H1 (cell line): ENCODE measurements around the gene ECT2L. TPM values are rescaled to one million over a fixed set of nuclear protein-coding genes. Genes with fewer than 3 reads are reported as not detected.

ENCODE experiments used
- CTCF ChIA-PET: fragments of 300-600 bp; sonication (Branson Sonifier 250); formaldehyde crosslinking; loops from one replicate; lab custom pipeline; 2021; ENCODE audit not compliant: partially characterized antibody; lab: Charles Lee
- POLR2A ChIA-PET: fragments of 300-600 bp; sonication (Branson Sonifier 250); formaldehyde crosslinking; loops from one replicate; lab custom pipeline; 2021; ENCODE audit warnings: inconsistent platforms; ENCODE audit not compliant: partially characterized antibody; lab: Charles Lee
- DNase-seq, 2 experiments: peaks; one replicate each; pipeline versions ENCODE4 v3.0.0 to v3.0.0-alpha.2; 2010 to 2022; ENCODE audit warnings: low spot score in 2 of 2, low read depth in 1 of 2, mixed read lengths in 1 of 2
- FAIRE-seq: peaks from 2 replicates; lab custom pipeline; 2011; peaks lifted over from hg19 to GRCh38; lab: Jason Lieb, UNC
- H2AFZ ChIP-seq: 2 replicates; pipeline ENCODE4 v1.8.1; 2012; ENCODE audit warnings: low read length, inconsistent platforms
- H2AK5ac ChIP-seq: 2 replicates; pipeline ENCODE4 v1.6.1; 2013; ENCODE audit warnings: low read depth, low read length
- H2BK120ac ChIP-seq: replicated peaks from 2 replicates; pipeline ENCODE3; 2013; ENCODE audit warnings: low read depth, low read length, inconsistent platforms
- H2BK12ac ChIP-seq: 2 replicates; pipeline ENCODE4 v1.6.1; 2013; ENCODE audit warnings: low read depth, low read length
- H2BK15ac ChIP-seq: 2 replicates; pipeline ENCODE4 v1.6.1; 2013; ENCODE audit warnings: low read length
- H2BK20ac ChIP-seq: 2 replicates; pipeline ENCODE4 v1.6.1; 2013; ENCODE audit warnings: low read length
- H2BK5ac ChIP-seq: 2 replicates; pipeline ENCODE4 v1.6.1; 2013; ENCODE audit warnings: low read depth, low read length
- H3K14ac ChIP-seq: 2 replicates; pipeline ENCODE4 v1.6.1; 2013; ENCODE audit warnings: inconsistent platforms; ENCODE audit not compliant: insufficient read length
- H3K18ac ChIP-seq: 2 replicates; pipeline ENCODE4 v1.6.1; 2013; ENCODE audit warnings: low read length; ENCODE audit errors: extremely low read depth
- H3K23ac ChIP-seq: 2 replicates; pipeline ENCODE4 v1.6.1; 2013; ENCODE audit warnings: inconsistent platforms; ENCODE audit not compliant: insufficient read length
- H3K23me2 ChIP-seq: 2 replicates; pipeline ENCODE4 v1.6.1; 2013; ENCODE audit warnings: low read depth, low read length
- H3K27ac ChIP-seq: 2 replicates; pipeline ENCODE4 v1.6.1; 2011; ENCODE audit warnings: low read depth, low read length, inconsistent platforms
- H3K27me3 ChIP-seq, 4 experiments: replicated peaks in 1 of 4; 1 replicate in 1 of 4; 2 replicates in 3 of 4; pipeline versions ENCODE4 v1.6.1 to v1.8.1; 2011 to 2013; ENCODE audit warnings: low read length in 3 of 4, mild to moderate bottlenecking in 3 of 4, inconsistent platforms in 2 of 4, mixed read lengths in 2 of 4, moderate library complexity in 1 of 4; ENCODE audit not compliant: control insufficient read depth in 3 of 4, insufficient read depth in 3 of 4; ENCODE audit errors: extremely low read depth in 1 of 4
- H3K36me3 ChIP-seq, 4 experiments: 2 replicates each; pipeline versions ENCODE4 v1.6.1 to v1.8.1; 2011 to 2013; ENCODE audit warnings: mild to moderate bottlenecking in 4 of 4, low read length in 3 of 4, moderate library complexity in 2 of 4, control low read depth in 1 of 4, inconsistent platforms in 1 of 4; ENCODE audit not compliant: insufficient read depth in 4 of 4, control insufficient read depth in 2 of 4
- H3K4ac ChIP-seq: replicated peaks from 2 replicates; pipeline ENCODE3; 2013; ENCODE audit warnings: low read length, low read depth, mixed read lengths, inconsistent platforms; ENCODE audit not compliant: insufficient read length
- H3K4me1 ChIP-seq, 4 experiments: replicated peaks in 1 of 4; 1 replicate in 1 of 4; 2 replicates in 3 of 4; pipeline versions ENCODE4 v1.6.1 to v1.8.1; 2011 to 2013; ENCODE audit warnings: low read length in 3 of 4, inconsistent platforms in 2 of 4, mixed read lengths in 1 of 4; ENCODE audit not compliant: insufficient read depth in 4 of 4, control insufficient read depth in 3 of 4
- H3K4me2 ChIP-seq, 2 experiments: 2 replicates each; pipeline versions ENCODE4 v1.6.1 to v1.8.1; 2011 to 2013; ENCODE audit warnings: low read depth in 2 of 2, low read length in 2 of 2, control low read depth in 1 of 2, inconsistent platforms in 1 of 2, mild to moderate bottlenecking in 1 of 2; ENCODE audit not compliant: insufficient read depth in 1 of 2
- H3K4me3 ChIP-seq, 4 experiments: fragments of 200-600, 300-600 bp in 1 of 4; sonication (generic), shearing (Covaris generic), sonication (Bioruptor Twin) in 1 of 4; 2 replicates each; pipeline versions ENCODE4 v1.5.1 to v1.8.1; 2011 to 2016; ENCODE audit warnings: low read length in 4 of 4, low read depth in 3 of 4, control low read depth in 2 of 4, inconsistent platforms in 2 of 4, mild to moderate bottlenecking in 2 of 4, mixed read lengths in 1 of 4, moderate library complexity in 1 of 4; ENCODE audit not compliant: insufficient read depth in 2 of 4; ENCODE audit errors: extremely low read depth in 1 of 4
- H3K56ac ChIP-seq: replicated peaks from 2 replicates; pipeline ENCODE3; 2013; ENCODE audit warnings: low read depth, mild to moderate bottlenecking, mixed read lengths, low read length, inconsistent platforms; ENCODE audit not compliant: insufficient read length
- H3K79me1 ChIP-seq: 2 replicates; pipeline ENCODE4 v1.6.1; 2013; ENCODE audit warnings: low read depth, low read length, control low read depth
- H3K79me2 ChIP-seq, 2 experiments: 2 replicates each; pipeline versions ENCODE4 v1.6.1 to v1.8.1; 2012 to 2013; ENCODE audit warnings: low read length in 2 of 2, mild to moderate bottlenecking in 2 of 2, inconsistent platforms in 1 of 2; ENCODE audit not compliant: insufficient read depth in 2 of 2, control insufficient read depth in 1 of 2
- H3K9ac ChIP-seq, 4 experiments: replicated peaks in 1 of 4; 1 replicate in 1 of 4; 2 replicates in 3 of 4; pipeline versions ENCODE4 v1.6.1 to v1.8.1; 2011 to 2013; ENCODE audit warnings: low read depth in 3 of 4, low read length in 3 of 4, control low read depth in 2 of 4, mild to moderate bottlenecking in 2 of 4, moderate library complexity in 2 of 4, inconsistent platforms in 1 of 4; ENCODE audit errors: extremely low read depth in 1 of 4
- H3K9me3 ChIP-seq, 2 experiments: 2 replicates each; pipeline versions ENCODE4 v1.6.1 to v1.8.1; 2012 to 2013; ENCODE audit warnings: mild to moderate bottlenecking in 2 of 2, moderate library complexity in 2 of 2, control low read depth in 1 of 2, inconsistent platforms in 1 of 2, low read depth in 1 of 2, low read length in 1 of 2, mixed read lengths in 1 of 2; ENCODE audit not compliant: insufficient read depth in 2 of 2
- H4K20me1 ChIP-seq, 2 experiments: replicated peaks in 1 of 2; 2 replicates each; pipeline versions ENCODE3 to v1.8.1; 2011 to 2013; ENCODE audit warnings: inconsistent platforms in 2 of 2, low read length in 2 of 2, mild to moderate bottlenecking in 1 of 2; ENCODE audit not compliant: insufficient read depth in 2 of 2, control insufficient read depth in 1 of 2
- H4K5ac ChIP-seq: 2 replicates; pipeline ENCODE4 v1.6.1; 2013; ENCODE audit warnings: low read length, low read depth, mixed read lengths, inconsistent platforms; ENCODE audit not compliant: insufficient read length
- H4K8ac ChIP-seq: 2 replicates; pipeline ENCODE4 v1.8.0; 2013; ENCODE audit warnings: mild to moderate bottlenecking, moderate library complexity, low read length, inconsistent platforms; ENCODE audit not compliant: insufficient read depth; ENCODE audit errors: extremely low read depth
- H4K91ac ChIP-seq: replicated peaks from 2 replicates; pipeline ENCODE3; 2013; ENCODE audit warnings: low read length, mixed read lengths, inconsistent platforms; ENCODE audit not compliant: insufficient read length
- ASH2L ChIP-seq: fragments of 200-600, 300-600 bp; sonication (generic); IDR thresholded peaks from one replicate; pipeline ENCODE4 v1.7.1; 2017; ENCODE audit warnings: low read length
- BACH1 ChIP-seq: IDR thresholded peaks from 2 replicates; pipeline ENCODE4 v1.6.1; 2012; ENCODE audit warnings: low read length, improper control_type of control experiment
- CEBPB ChIP-seq: IDR thresholded peaks from 2 replicates; pipeline ENCODE4 v1.6.1; 2012; ENCODE audit warnings: low read depth, low read length
- CREB1 ChIP-seq: IDR thresholded peaks from 2 replicates; pipeline ENCODE4 v1.6.1; 2012; ENCODE audit warnings: inconsistent platforms
- RXRA ChIP-seq: IDR thresholded peaks from 2 replicates; pipeline ENCODE4 v1.6.1; 2011; ENCODE audit warnings: low read depth, mild to moderate bottlenecking, low read length, moderate library complexity; ENCODE audit not compliant: insufficient read depth
- TEAD4 ChIP-seq: IDR thresholded peaks from 2 replicates; pipeline ENCODE4 v1.6.1; 2012; ENCODE audit warnings: low read depth, low read length, inconsistent platforms, mixed read lengths
- WGBS, 2 experiments: shearing (Covaris generic) in 1 of 2; methylation state at CpG; one replicate each; pipeline versions ENCODE4 v1.1.6 to v1.1.7; 2013 to 2015; ENCODE audit warnings: low lambda C conversion rate in 2 of 2, mixed read lengths in 2 of 2, inconsistent platforms in 1 of 2, low coverage in 1 of 2, missing lambda C conversion rate in 1 of 2; ENCODE audit not compliant: insufficient replicate concordance in 2 of 2, insufficient coverage in 1 of 2, insufficient read length in 1 of 2; ENCODE audit errors: extremely low coverage in 1 of 2, missing lambda C conversion rate in 1 of 2; 5-methylcytosine and 5-hydroxymethylcytosine counted together
- polyA plus RNA-seq, 7 experiments: library from polyadenylated mRNA; depleted of rRNA in 3 of 7; stranded (reverse) in 5 of 7; unstranded in 2 of 7; fragments of >200 nt in 5 of 7; fragments of 200-250 nt in 2 of 7; gene quantifications; 1 replicate in 5 of 7; 2 replicates in 1 of 7; 4 replicates in 1 of 7; pipeline versions ENCODE4 v1.2.1 to v1.2.3, GENCODE V29; 2011 to 2013; ENCODE audit warnings: missing spikeins in 2 of 7, mixed read lengths in 2 of 7
- total RNA-seq: library from RNA; stranded (reverse); fragmentation: NEBNext Ultra II Directional; extraction: Animal tissue kit (Norgen Biotek cat#: 25700); gene quantifications from 2 replicates; pipeline ENCODE4 v1.2.1, GENCODE V29; 2021

ECT2L gene
- total and polyA plus RNA-seq, 2 of the 8 experiments (the other 6 are each of a cell fraction or from before 2014, with no cell fraction given), result not detected

GRCh38 chr6:138948546-138949179, 152.8 kb downstream of the ECT2L start:
- Histone ChIP-seq H4K5ac (no peak overlapping the region), H3K18ac (no peak overlapping the region), H3K9ac (no peak overlapping the region), H3K9me3 (no peaks in the 10 kb centered on the region), H2BK12ac (no peak overlapping the region), H3K27ac (no peak overlapping the region), H3K36me3 (peaks cover 3 to 19% (median 7%) of the 10 kb centered on the region in 4 experiments; a peak in 7 of 8 replicates), H3K4me2 (no peak overlapping the region), H3K27me3 (no peaks in the 10 kb centered on the region), H4K8ac (no peak overlapping the region), H2BK5ac (no peak overlapping the region), H2BK120ac (no peak overlapping the region), H2BK15ac (no peak overlapping the region), H4K91ac (no peak overlapping the region), H3K4me1 (peaks cover 0 to 7% (median 2%) of the 10 kb centered on the region in 4 experiments; a peak in 2 of 7 replicates), H3K56ac (no peak overlapping the region), H2BK20ac (no peak overlapping the region), H4K20me1 (peaks cover 0 to 4% of the 10 kb centered on the region in 2 experiments), H3K4me3 (no peak overlapping the region), H2AK5ac (no peak overlapping the region), H2AFZ (no peak overlapping the region), H3K79me1 (no peaks in the 10 kb centered on the region), H3K14ac (no peak overlapping the region), H3K4ac (no peak overlapping the region), H3K23ac (no peak overlapping the region), H3K79me2 (peaks cover 0 to 70% of the 10 kb centered on the region in 2 experiments; a peak in 3 of 4 replicates), H3K23me2 (no peaks in the 10 kb centered on the region)
- ChIA-PET CTCF (no interaction called here), POLR2A (no interaction called here)
- no peak for FAIRE-seq
- TF ChIP-seq ASH2L (no peak), RXRA (no peak), CEBPB (no peak), TEAD4 (no peak), CREB1 (no peak), BACH1 (no peak)
- DNase-seq, result no peak
- WGBS, 2 experiments, result 48% methylated on average over 1 of the region's 1 CpG; no CpG with 5 or more reads in 1 of the 2 experiments
